Gastroesophageal sphincter (tissue), 4 donors: ENCODE results near the gene RIMS3. TPM values are rescaled to one million over a fixed set of nuclear protein-coding genes. Genes with fewer than 3 reads are reported as not detected.

Experiments used
- ATAC-seq: fragments of 150-250 bp; one replicate; pipeline ENCODE4 v1.9.1; 2016; ENCODE audit warnings: mild to moderate bottlenecking, moderate library complexity
- H3K27ac ChIP-seq, 4 donors: fragments of 200-600 bp; sonication (generic) in 3 of 4; 1 replicate in 3 of 4; 2 replicates in 1 of 4; pipeline ENCODE4 v1.5.1; 2016 to 2019
- H3K27me3 ChIP-seq: fragments of 200-600 bp; sonication (generic); one replicate; pipeline ENCODE4 v1.5.1; 2019
- H3K36me3 ChIP-seq, 2 donors: fragments of 200-600 bp; sonication (generic); one replicate each; pipeline ENCODE4 v1.5.1; 2019; ENCODE audit warnings: control low read depth in 1 of 2
- H3K4me1 ChIP-seq, 3 donors: fragments of 200-600 bp; sonication (generic); 1 replicate in 2 of 3; 2 replicates in 1 of 3; pipeline ENCODE4 v1.5.1; 2016 to 2019; ENCODE audit warnings: control low read depth in 2 of 3
- H3K4me3 ChIP-seq, 2 donors: fragments of 200-600 bp; sonication (generic); one replicate each; pipeline ENCODE4 v1.5.1; 2019; ENCODE audit warnings: mild to moderate bottlenecking in 1 of 2, moderate library complexity in 1 of 2
- H3K9me3 ChIP-seq, 3 donors: fragments of 200-600 bp; sonication (generic); one replicate each; pipeline ENCODE4 v1.5.1; 2017 to 2019; ENCODE audit warnings: control low read depth in 2 of 3
- EP300 ChIP-seq: sonication (generic); formaldehyde crosslinking; IDR thresholded peaks from one replicate; pipeline ENCODE4 v1.6.1; 2017; ENCODE audit warnings: antibody characterized with exemption, mild to moderate bottlenecking
- POLR2A ChIP-seq, 2 donors: fragments of 450-650 bp; IDR thresholded peaks; one replicate each; pipeline ENCODE4 v1.6.1; 2017; ENCODE audit warnings: antibody characterized with exemption in 2 of 2, mild to moderate bottlenecking in 2 of 2, moderate library complexity in 1 of 2
- POLR2AphosphoS5 ChIP-seq: sonication (generic); formaldehyde crosslinking; IDR thresholded peaks from one replicate; pipeline ENCODE4 v1.6.1; 2017; ENCODE audit warnings: antibody characterized with exemption
- WGBS, 2 donors: methylation state at CpG; one replicate each; pipeline ENCODE4 v1.1.5; 2018; ENCODE audit warnings: low coverage in 1 of 2; 5-methylcytosine and 5-hydroxymethylcytosine counted together
- total RNA-seq, 4 donors: library from RNA; depleted of rRNA; stranded (reverse); fragments of >200 nt; gene quantifications; one replicate each; pipeline ENCODE4 v1.1.0, GENCODE V29; 2016
- TF ChIP-seq, protein P1 (sequence below), 4 experiments: fragments of 200-600 bp in 2 of 4; fragments of 450-650 bp in 2 of 4; sonication (generic) in 1 of 4; IDR thresholded peaks; one replicate each; pipeline ENCODE4 v1.5.1; 2017 to 2019; ENCODE audit warnings: antibody characterized with exemption in 4 of 4, mild to moderate bottlenecking in 2 of 4, moderate library complexity in 2 of 4

Gene RIMS3
- total RNA-seq, 4 donors from 2014 or later = 4.4 to 23.6 (median 10.0) TPM

- Histone ChIP-seq H3K4me3 (peak within 1 kb of the TSS; percentile 88 to 95), H3K4me1 (peaks cover 0 to 60% (median 12%) of the 10 kb centered on the region in 3 donors), H3K27ac (peak within 1 kb of the TSS; percentile 96 to 99 (median 98)), H3K9me3 (no peaks in the 10 kb centered on the region), H3K27me3 (no peaks in the 10 kb centered on the region), H3K36me3 (peaks cover 0 to 4% of the 10 kb centered on the region in 2 donors)
- 0% methylated on average over 9 to 17 of the region's 84 CpGs for WGBS, 2 donors
- TF ChIP-seq EP300 = no peak
- TF ChIP-seq, protein P1, sequence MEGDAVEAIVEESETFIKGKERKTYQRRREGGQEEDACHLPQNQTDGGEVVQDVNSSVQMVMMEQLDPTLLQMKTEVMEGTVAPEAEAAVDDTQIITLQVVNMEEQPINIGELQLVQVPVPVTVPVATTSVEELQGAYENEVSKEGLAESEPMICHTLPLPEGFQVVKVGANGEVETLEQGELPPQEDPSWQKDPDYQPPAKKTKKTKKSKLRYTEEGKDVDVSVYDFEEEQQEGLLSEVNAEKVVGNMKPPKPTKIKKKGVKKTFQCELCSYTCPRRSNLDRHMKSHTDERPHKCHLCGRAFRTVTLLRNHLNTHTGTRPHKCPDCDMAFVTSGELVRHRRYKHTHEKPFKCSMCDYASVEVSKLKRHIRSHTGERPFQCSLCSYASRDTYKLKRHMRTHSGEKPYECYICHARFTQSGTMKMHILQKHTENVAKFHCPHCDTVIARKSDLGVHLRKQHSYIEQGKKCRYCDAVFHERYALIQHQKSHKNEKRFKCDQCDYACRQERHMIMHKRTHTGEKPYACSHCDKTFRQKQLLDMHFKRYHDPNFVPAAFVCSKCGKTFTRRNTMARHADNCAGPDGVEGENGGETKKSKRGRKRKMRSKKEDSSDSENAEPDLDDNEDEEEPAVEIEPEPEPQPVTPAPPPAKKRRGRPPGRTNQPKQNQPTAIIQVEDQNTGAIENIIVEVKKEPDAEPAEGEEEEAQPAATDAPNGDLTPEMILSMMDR (IDR thresholded peaks at IDR 0.05) = peak in 2 of 4 experiments; percentile 9 to 18
- TF ChIP-seq POLR2AphosphoS5 = peak; percentile 96
- TF ChIP-seq POLR2A (IDR thresholded peaks at IDR 0.05) = peak; percentile 92 to 94
- ATAC-seq = peak; percentile 95
Observed at GRCh38 chr1:40691538-40692428, 26.3 kb upstream of the RIMS3 start, which contains the start of gene NFYC. Gene NFYC, plus strand, starts transcription at chr1:40691704. Its CDS starts 47,140 bp downstream, at chr1:40738844.

DNA sequence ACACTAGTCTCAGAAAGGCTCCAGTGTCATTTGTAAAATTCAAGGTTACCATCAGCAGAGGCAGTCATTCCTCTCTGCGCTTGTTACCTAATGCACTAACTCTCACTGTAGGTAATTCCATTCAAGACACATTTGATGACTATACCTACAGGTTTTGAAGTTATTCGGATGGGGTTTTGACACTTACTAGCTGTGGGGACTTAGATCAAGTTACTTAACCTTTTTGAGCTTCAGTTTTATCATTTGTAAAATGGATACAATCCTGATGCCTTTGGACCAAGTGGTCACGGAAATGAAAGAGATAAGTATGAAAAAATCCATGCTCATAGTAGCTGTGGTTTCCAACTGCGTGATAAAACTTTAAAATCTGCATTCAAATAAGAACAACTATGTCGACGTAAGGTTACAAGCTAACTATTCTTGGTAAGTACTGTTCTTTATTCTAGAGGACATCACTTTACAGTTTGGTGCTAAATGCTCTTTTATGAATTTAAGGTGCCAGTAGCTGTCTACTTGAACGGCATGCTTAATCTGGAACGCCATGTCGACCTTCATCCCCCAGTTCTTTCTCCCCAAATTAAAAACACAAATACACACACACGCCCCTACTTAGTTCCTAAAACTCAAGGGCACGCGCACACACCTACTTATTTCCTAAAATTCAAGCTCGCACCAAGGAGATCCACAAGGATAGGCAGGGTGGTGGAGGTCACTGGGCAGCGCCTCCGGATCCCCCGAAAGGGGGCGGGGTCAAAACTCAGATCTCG, 25.5 kb upstream of the RIMS3 start:
- ATAC-seq = peak; percentile 0

GRCh38 chr1:40689737-40690136, 24.3 kb upstream of the RIMS3 start:
- H3K9me3 ChIP-seq = no peaks in the 10 kb centered on the region
- H3K4me1 ChIP-seq = peaks cover 0 to 41% (median 7%) of the 10 kb centered on the region in 3 donors
- H3K4me3 ChIP-seq = no peak overlapping the region
- WGBS, 2 donors = 0 to 20% methylated on average over 1 of the region's 1 CpG
- peaks cover 0 to 18% of the 10 kb centered on the region in 2 donors for H3K36me3 ChIP-seq
- TF ChIP-seq, protein P1 (IDR thresholded peaks at IDR 0.05) = no peak
- no peak for TF ChIP-seq POLR2AphosphoS5
- TF ChIP-seq EP300 = no peak
- TF ChIP-seq POLR2A (IDR thresholded peaks at IDR 0.05) = no peak
- H3K27ac ChIP-seq = peak overlapping the region in 1 of 4 donors; percentile 99
- no peak for ATAC-seq
- no peaks in the 10 kb centered on the region for H3K27me3 ChIP-seq

More for the DNA sequence above, 25.5 kb upstream of the RIMS3 start:
- TF ChIP-seq, protein P1 (IDR thresholded peaks at IDR 0.05) = peak in 1 of 4 experiments; percentile 40
- TF ChIP-seq POLR2AphosphoS5 = no peak
- Histone ChIP-seq H3K27ac (peak overlapping the region; percentile 96 to 99 (median 98)), H3K36me3 (peaks cover 0 to 12% of the 10 kb centered on the region in 2 donors), H3K4me1 (peaks cover 0 to 52% (median 7%) of the 10 kb centered on the region in 3 donors), H3K9me3 (no peaks in the 10 kb centered on the region), H3K4me3 (peak overlapping the region; percentile 88 to 95), H3K27me3 (no peaks in the 10 kb centered on the region)
- 21 to 32% methylated on average over 11 of the region's 18 CpGs for WGBS, 2 donors

DNA sequence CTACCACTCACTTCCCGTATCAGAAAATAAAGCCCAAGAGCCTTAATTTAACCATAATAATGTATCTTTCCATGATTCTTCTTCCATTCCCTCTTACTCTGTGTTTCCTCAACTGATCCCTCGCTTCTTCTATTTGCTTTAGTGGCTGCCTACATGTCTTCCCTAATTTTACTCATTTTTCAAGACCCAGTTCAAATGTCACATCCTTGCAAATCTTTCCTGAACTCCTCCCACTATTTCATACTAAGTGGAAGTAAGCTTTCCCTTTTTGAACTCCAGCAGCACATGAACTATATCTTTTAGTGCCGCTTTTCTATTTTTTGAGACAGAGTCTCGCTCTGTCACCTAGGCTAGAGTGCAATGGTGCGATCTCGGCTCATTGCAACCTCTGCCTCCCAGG, 22.2 kb upstream of the RIMS3 start:
- Histone ChIP-seq H3K4me1 (peaks cover 0 to 21% (median 5%) of the 10 kb centered on the region in 3 donors), H3K9me3 (no peaks in the 10 kb centered on the region), H3K36me3 (peaks cover 0 to 18% of the 10 kb centered on the region in 2 donors), H3K27me3 (no peaks in the 10 kb centered on the region), H3K4me3 (no peak overlapping the region), H3K27ac (no peak overlapping the region)
- no peak for ATAC-seq
- TF ChIP-seq POLR2A (IDR thresholded peaks at IDR 0.05) (no peak), POLR2AphosphoS5 (no peak), EP300 (no peak)
- TF ChIP-seq, protein P1 (IDR thresholded peaks at IDR 0.05) = no peak
- 89 to 95% methylated on average over 2 to 6 of the region's 6 CpGs for WGBS, 2 donors
